Activated CD4-positive, alpha-beta T cell treated with anti-CD3 and anti-CD28 coated beads, Interleukin-2, amount 50 U/mL, for 4 hours (primary cell): ENCODE data around the gene MRTO4.
"Not testable (repeated sequence)": the region's sequence is repeated elsewhere in the genome, so short reads cannot be mapped to it uniquely, and the experiment has no call there.

Experiments used
- DNase-seq, 2 experiments: peaks; one replicate each; pipeline ENCODE4 v3.0.0-alpha.2; 2020

The MRTO4 gene

GRCh38 chr1:19229229-19229628 is 22.4 kb upstream of the MRTO4 start:
- no peak for DNase-seq

- DNase-seq = no peak
Observed at GRCh38 chr1:19229828-19230325, 21.7 kb upstream of the MRTO4 start.

- not testable (repeated sequence) for DNase-seq
Observed at GRCh38 chr1:19231736-19232523, 19.7 kb upstream of the MRTO4 start.

GRCh38 chr1:19232524-19232846 is 19.1 kb upstream of the MRTO4 start:
- DNase-seq = no peak

- DNase-seq = no peak
Observed at GRCh38 chr1:19234224-19234623, 17.4 kb upstream of the MRTO4 start.

GRCh38 chr1:19239876-19240275 is 11.7 kb upstream of the MRTO4 start:
- DNase-seq = no peak

GRCh38 chr1:19240673-19241538 is 10.7 kb upstream of the MRTO4 start:
- DNase-seq = peak; percentile 65

- no peak for DNase-seq
Observed at GRCh38 chr1:19250629-19251304, 838 bp upstream of the MRTO4 start.

- no peak for DNase-seq
Observed at GRCh38 chr1:19254416-19254815, 2.8 kb downstream of the MRTO4 start.

- DNase-seq = no peak
Observed at GRCh38 chr1:19255288-19255687, 3.7 kb downstream of the MRTO4 start.

GRCh38 chr1:19256301-19256700 is 4.7 kb downstream of the MRTO4 start:
- DNase-seq = not testable (repeated sequence)

- no peak for DNase-seq
Observed at GRCh38 chr1:19257178-19257914, 5.7 kb downstream of the MRTO4 start.

- no peak for DNase-seq
Observed at GRCh38 chr1:19258353-19258752, 6.7 kb downstream of the MRTO4 start.

GRCh38 chr1:19260211-19261138 is 8.9 kb downstream of the MRTO4 start:
- no peak for DNase-seq

GRCh38 chr1:19262047-19262446 is 10.4 kb downstream of the MRTO4 start:
- DNase-seq = no peak

- no peak for DNase-seq
Observed at GRCh38 chr1:19262744-19263143, 11.1 kb downstream of the MRTO4 start.

- no peak for DNase-seq
Observed at GRCh38 chr1:19268445-19268844, 16.8 kb downstream of the MRTO4 start.

- DNase-seq = not testable (repeated sequence)
Observed at GRCh38 chr1:19269427-19270342, 18.1 kb downstream of the MRTO4 start.

GRCh38 chr1:19270343-19270730 is 18.7 kb downstream of the MRTO4 start:
- DNase-seq = not testable (repeated sequence)

GRCh38 chr1:19272064-19272463 is 20.5 kb downstream of the MRTO4 start:
- DNase-seq = no peak
